Measurements from ENCODE around the gene TMEM219. TPM values are rescaled to one million over a fixed set of nuclear protein-coding genes. Genes with fewer than 3 reads are reported as not detected.

Gene TMEM219
- 74.1 and 77.0 TPM in 2 replicates for total RNA-seq

GRCh38 chr16:29961479-29962343 is at the start of gene TMEM219:
Gene TMEM219 (plus strand): TSS chr16:29962079. CDS start chr16:29963144, 1,065 bp downstream.

GRCh38 chr16:29925781-29926710 is 35.8 kb upstream of the TMEM219 start, which contains the start of gene KCTD13:
Gene KCTD13 (minus strand): TSS chr16:29926226. CDS start chr16:29926033, 193 bp downstream.

GRCh38 chr16:29973384-29974246 is 11.7 kb downstream of the TMEM219 start, which contains the start of gene TAOK2:
Gene TAOK2 (plus strand): TSS chr16:29973868. CDS start chr16:29977773, 3,905 bp downstream.

GRCh38 chr16:29995324-29995910 is 33.5 kb downstream of the TMEM219 start, which contains the start of gene HIRIP3:
Gene HIRIP3 (minus strand): TSS chr16:29995617. CDS start chr16:29995605, 12 bp downstream.

GRCh38 chr16:29995911-29996765 is 34.3 kb downstream of the TMEM219 start, which contains the start of gene INO80E:
Gene INO80E (plus strand): TSS chr16:29996241. CDS start chr16:29996311, 70 bp downstream.

GRCh38 chr16:30010844-30011713 is 49.2 kb downstream of the TMEM219 start, which contains the start of gene DOC2A:
Gene DOC2A (minus strand): TSS chr16:30011027. CDS start chr16:30010222, 805 bp downstream.

Other genes with a start within 250 kb of the TMEM219 start
- not detected in 2 replicates for gene C16orf54, start 216.1 kb upstream of the TMEM219 start, total RNA-seq
- not detected in 2 replicates for gene ZG16, start 183.8 kb upstream of the TMEM219 start, total RNA-seq
- 14.9 and 21.0 TPM in 2 replicates for gene KIF22, start 171.3 kb upstream of the TMEM219 start, total RNA-seq
- 139 and 158 TPM in 2 replicates for gene MAZ, start 155.6 kb upstream of the TMEM219 start, total RNA-seq
- 2.4 and 3.5 TPM in 2 replicates for gene PRRT2, start 149.9 kb upstream of the TMEM219 start, total RNA-seq
- 13.7 and 18.3 TPM in 2 replicates for gene PAGR1, start 145.9 kb upstream of the TMEM219 start, total RNA-seq
- gene MVP, start 141.6 kb upstream of the TMEM219 start, total RNA-seq, result 249 and 324 TPM in 2 replicates
- 81.8 and 83.9 TPM in 2 replicates for gene CDIPT, start 98.9 kb upstream of the TMEM219 start, total RNA-seq
- gene SEZ6L2, start 62.5 kb upstream of the TMEM219 start, total RNA-seq, result 1.8 and 2.6 TPM in 2 replicates
- 3.1 and 4.8 TPM in 2 replicates for gene ASPHD1, start 61.6 kb upstream of the TMEM219 start, total RNA-seq
- gene KCTD13, start 35.9 kb upstream of the TMEM219 start, total RNA-seq, result 11.3 and 12.0 TPM in 2 replicates
- 32.4 and 35.7 TPM in 2 replicates for gene TAOK2, start 11.8 kb downstream of the TMEM219 start, total RNA-seq
- gene HIRIP3, start 33.5 kb downstream of the TMEM219 start, total RNA-seq, result 4.1 and 5.4 TPM in 2 replicates
- gene INO80E, start 34.2 kb downstream of the TMEM219 start, total RNA-seq, result 26.7 and 26.9 TPM in 2 replicates
- gene DOC2A, start 48.9 kb downstream of the TMEM219 start, total RNA-seq, result under 0.01 and 0.13 TPM in 2 replicates
- gene C16orf92, start 61.1 kb downstream of the TMEM219 start, total RNA-seq, result not detected in 2 replicates
- gene TLCD3B, start 69.2 kb downstream of the TMEM219 start, total RNA-seq, result 0.11 and 0.26 TPM in 2 replicates
- 828 and 846 TPM in 2 replicates for gene ALDOA, start 103.7 kb downstream of the TMEM219 start, total RNA-seq
- gene PPP4C, start 113.9 kb downstream of the TMEM219 start, total RNA-seq, result 144 and 150 TPM in 2 replicates
- gene TBX6, start 129.8 kb downstream of the TMEM219 start, total RNA-seq, result 0.11 and 0.39 TPM in 2 replicates
- 18.7 and 24.6 TPM in 2 replicates for gene YPEL3, start 134.1 kb downstream of the TMEM219 start, total RNA-seq
- 0.54 and 1.4 TPM in 2 replicates for gene GDPD3, start 151.5 kb downstream of the TMEM219 start, total RNA-seq
- gene MAPK3, start 161.1 kb downstream of the TMEM219 start, total RNA-seq, result 63.0 and 74.6 TPM in 2 replicates
- gene CORO1A, start 221.5 kb downstream of the TMEM219 start, total RNA-seq, result 1.2 and 1.3 TPM in 2 replicates
- gene BOLA2B, start 231.6 kb downstream of the TMEM219 start, total RNA-seq, result 25.1 and 63.9 TPM in 2 replicates
- gene SLX1A, start 231.8 kb downstream of the TMEM219 start, total RNA-seq, result 11.6 and 14.0 TPM in 2 replicates
- 2.8 and 3.1 TPM in 2 replicates for gene SULT1A3, start 237.2 kb downstream of the TMEM219 start, total RNA-seq

All from articular chondrocyte of knee joint (primary cell).